ENCODE measurements around the gene RETN. TPM values are rescaled to one million over a fixed set of nuclear protein-coding genes. Genes with fewer than 3 reads are reported as not detected.

RETN gene
- total RNA-seq, 1 experiment from 2014 or later = not detected

DNA sequence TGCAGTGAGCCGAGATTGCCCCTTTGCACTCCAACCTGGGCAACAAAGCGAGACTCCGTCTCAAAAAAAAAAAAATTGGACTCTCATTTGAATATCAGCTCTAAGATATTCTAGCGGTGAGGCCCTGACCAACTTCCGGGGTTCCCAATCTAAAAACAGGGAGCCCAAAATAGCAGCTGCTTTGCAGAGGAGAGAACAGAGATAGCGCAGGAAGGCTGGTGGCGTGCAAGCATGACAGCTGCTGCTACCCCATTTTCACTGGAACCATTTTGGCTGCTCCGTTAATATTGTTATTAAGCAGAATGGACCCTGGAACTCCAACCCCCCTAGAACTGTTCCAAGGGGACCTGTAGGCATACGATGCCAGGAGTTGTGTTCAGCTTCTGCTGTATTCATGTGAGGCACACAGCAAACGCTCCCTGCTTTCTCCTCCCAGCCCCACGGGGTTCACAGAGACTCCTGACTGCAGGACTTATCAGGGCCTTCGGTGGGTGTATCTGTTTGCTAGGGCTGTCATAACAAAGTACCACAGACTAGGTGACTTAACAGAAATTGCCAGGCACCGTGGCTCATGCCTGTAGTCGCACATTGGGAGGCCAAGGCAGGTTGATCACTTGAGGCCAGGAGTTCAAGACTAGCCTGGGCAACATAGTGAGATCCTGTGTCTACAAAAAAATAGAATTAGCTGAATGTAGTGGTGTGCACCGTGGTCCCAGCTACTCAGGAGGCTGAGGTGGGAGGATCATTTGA is 20.4 kb upstream of the RETN start:
- CTCF ChIA-PET = interaction anchor here (0.6 to 1.0 kb wide), 4 partner anchors 10 to 517 kb away, joined by 3 to 14 read pairs (median 4); no protein-coding TSS in a partner anchor
- TF ChIP-seq SIN3A (IDR thresholded peaks at IDR 0.05; ENCODE audit: borderline replicate concordance, insufficient read depth, low read depth, low read length) = no peak
- TF ChIP-seq, protein P1, sequence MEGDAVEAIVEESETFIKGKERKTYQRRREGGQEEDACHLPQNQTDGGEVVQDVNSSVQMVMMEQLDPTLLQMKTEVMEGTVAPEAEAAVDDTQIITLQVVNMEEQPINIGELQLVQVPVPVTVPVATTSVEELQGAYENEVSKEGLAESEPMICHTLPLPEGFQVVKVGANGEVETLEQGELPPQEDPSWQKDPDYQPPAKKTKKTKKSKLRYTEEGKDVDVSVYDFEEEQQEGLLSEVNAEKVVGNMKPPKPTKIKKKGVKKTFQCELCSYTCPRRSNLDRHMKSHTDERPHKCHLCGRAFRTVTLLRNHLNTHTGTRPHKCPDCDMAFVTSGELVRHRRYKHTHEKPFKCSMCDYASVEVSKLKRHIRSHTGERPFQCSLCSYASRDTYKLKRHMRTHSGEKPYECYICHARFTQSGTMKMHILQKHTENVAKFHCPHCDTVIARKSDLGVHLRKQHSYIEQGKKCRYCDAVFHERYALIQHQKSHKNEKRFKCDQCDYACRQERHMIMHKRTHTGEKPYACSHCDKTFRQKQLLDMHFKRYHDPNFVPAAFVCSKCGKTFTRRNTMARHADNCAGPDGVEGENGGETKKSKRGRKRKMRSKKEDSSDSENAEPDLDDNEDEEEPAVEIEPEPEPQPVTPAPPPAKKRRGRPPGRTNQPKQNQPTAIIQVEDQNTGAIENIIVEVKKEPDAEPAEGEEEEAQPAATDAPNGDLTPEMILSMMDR (IDR thresholded peaks at IDR 0.05) = no peak
- TF ChIP-seq, protein P2, sequence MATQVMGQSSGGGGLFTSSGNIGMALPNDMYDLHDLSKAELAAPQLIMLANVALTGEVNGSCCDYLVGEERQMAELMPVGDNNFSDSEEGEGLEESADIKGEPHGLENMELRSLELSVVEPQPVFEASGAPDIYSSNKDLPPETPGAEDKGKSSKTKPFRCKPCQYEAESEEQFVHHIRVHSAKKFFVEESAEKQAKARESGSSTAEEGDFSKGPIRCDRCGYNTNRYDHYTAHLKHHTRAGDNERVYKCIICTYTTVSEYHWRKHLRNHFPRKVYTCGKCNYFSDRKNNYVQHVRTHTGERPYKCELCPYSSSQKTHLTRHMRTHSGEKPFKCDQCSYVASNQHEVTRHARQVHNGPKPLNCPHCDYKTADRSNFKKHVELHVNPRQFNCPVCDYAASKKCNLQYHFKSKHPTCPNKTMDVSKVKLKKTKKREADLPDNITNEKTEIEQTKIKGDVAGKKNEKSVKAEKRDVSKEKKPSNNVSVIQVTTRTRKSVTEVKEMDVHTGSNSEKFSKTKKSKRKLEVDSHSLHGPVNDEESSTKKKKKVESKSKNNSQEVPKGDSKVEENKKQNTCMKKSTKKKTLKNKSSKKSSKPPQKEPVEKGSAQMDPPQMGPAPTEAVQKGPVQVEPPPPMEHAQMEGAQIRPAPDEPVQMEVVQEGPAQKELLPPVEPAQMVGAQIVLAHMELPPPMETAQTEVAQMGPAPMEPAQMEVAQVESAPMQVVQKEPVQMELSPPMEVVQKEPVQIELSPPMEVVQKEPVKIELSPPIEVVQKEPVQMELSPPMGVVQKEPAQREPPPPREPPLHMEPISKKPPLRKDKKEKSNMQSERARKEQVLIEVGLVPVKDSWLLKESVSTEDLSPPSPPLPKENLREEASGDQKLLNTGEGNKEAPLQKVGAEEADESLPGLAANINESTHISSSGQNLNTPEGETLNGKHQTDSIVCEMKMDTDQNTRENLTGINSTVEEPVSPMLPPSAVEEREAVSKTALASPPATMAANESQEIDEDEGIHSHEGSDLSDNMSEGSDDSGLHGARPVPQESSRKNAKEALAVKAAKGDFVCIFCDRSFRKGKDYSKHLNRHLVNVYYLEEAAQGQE (IDR thresholded peaks at IDR 0.05; ENCODE audit: insufficient read depth in 1 of 2, low read depth in 2 of 2, low read length in 1 of 2) = no peak
- no peak for TF ChIP-seq TCF7L2 (IDR thresholded peaks at IDR 0.05; ENCODE audit: low read depth, low read length)
- no peak for TF ChIP-seq POLR2AphosphoS5 (IDR thresholded peaks at IDR 0.05; ENCODE audit: low read depth, low read length)
- BruUV-seq (replicated peaks) = no TSS peak
- intact Hi-C loops (cut with micrococcal nuclease; ENCODE audit: unreplicated experiment) (no loop called here), in situ Hi-C loops (cut with HindIII; ENCODE audit: low pct_unique_long_range_greater_than_20kb, low sequenced_read_pairs) (no loop called here)
- no peaks in the 10 kb centered on the region for H3K4me1 ChIP-seq (ENCODE audit: control insufficient read depth, insufficient read depth, low read length)
- DNase-seq (ENCODE audit: low read depth, low spot score) (no peak), ATAC-seq (no peak)
- H3K4me3 ChIP-seq (ENCODE audit: low read depth in 2 of 2, low read length in 2 of 2) = no peak overlapping the region
- no peak overlapping the region for H3K27ac ChIP-seq (ENCODE audit: low read length)
- H3K36me3 ChIP-seq (ENCODE audit: control insufficient read depth, insufficient read depth, low read length) = no peaks in the 10 kb centered on the region
- no peaks in the 10 kb centered on the region for H3K9me3 ChIP-seq (ENCODE audit: control insufficient read depth, insufficient read depth, low read depth, low read length)
- no peaks in the 10 kb centered on the region for H3K27me3 ChIP-seq (ENCODE audit: control insufficient read depth, insufficient read depth, low read length)
- POLR2A ChIA-PET = interaction anchor here (0.7 kb wide), 1 partner anchor 96 kb away, joined by 5 read pairs; no protein-coding TSS in a partner anchor

DNA sequence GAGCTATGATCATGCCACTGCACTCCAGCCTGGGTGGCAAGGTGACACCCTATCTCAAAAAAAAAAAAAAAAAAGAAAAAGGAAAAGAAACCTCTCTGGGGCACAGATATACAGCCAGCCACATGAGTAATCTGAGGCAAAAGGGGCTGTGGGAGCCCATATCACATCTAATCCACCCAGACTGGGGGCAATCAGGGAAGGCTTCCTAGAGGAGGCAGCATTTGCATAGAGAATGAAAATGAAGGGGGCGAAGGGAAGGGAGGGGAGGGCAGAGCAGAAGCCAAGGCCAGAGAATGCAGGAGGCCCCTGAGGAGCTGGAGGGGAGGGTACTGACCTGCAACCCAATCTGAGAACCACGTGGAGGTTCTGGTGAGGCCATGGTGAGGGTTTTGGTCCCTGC is 18.7 kb upstream of the RETN start:
- intact Hi-C loops (cut with micrococcal nuclease; ENCODE audit: unreplicated experiment) (no loop called here), in situ Hi-C loops (cut with HindIII; ENCODE audit: low pct_unique_long_range_greater_than_20kb, low sequenced_read_pairs) (no loop called here)
- ChIA-PET POLR2A (no interaction called here), CTCF (no interaction called here)
- ATAC-seq (no peak), DNase-seq (ENCODE audit: low read depth, low spot score) (no peak)
- BruUV-seq (replicated peaks) = no TSS peak
- no peaks in the 10 kb centered on the region for H3K9me3 ChIP-seq (ENCODE audit: control insufficient read depth, insufficient read depth, low read depth, low read length)
- TF ChIP-seq POLR2AphosphoS5 (IDR thresholded peaks at IDR 0.05; ENCODE audit: low read depth, low read length) (no peak), SIN3A (IDR thresholded peaks at IDR 0.05; ENCODE audit: borderline replicate concordance, insufficient read depth, low read depth, low read length) (no peak), TCF7L2 (IDR thresholded peaks at IDR 0.05; ENCODE audit: low read depth, low read length) (no peak)
- TF ChIP-seq, protein P1 (IDR thresholded peaks at IDR 0.05) = no peak
- TF ChIP-seq, protein P2 (IDR thresholded peaks at IDR 0.05; ENCODE audit: insufficient read depth in 1 of 2, low read depth in 2 of 2, low read length in 1 of 2) = no peak
- H3K27ac ChIP-seq (ENCODE audit: low read length) = no peak overlapping the region
- no peak overlapping the region for H3K4me3 ChIP-seq (ENCODE audit: low read depth in 2 of 2, low read length in 2 of 2)
- no peaks in the 10 kb centered on the region for H3K27me3 ChIP-seq (ENCODE audit: control insufficient read depth, insufficient read depth, low read length)
- H3K4me1 ChIP-seq (ENCODE audit: control insufficient read depth, insufficient read depth, low read length) = no peaks in the 10 kb centered on the region
- no peaks in the 10 kb centered on the region for H3K36me3 ChIP-seq (ENCODE audit: control insufficient read depth, insufficient read depth, low read length)
